GM18505 (cell line): Measurements from ENCODE around the gene ADRB2.

Experiments used
- ATAC-seq: cut with Tn5 transposase; IDR thresholded peaks from one replicate; pipeline ENCODE4 v1.9.1; 2021; ENCODE audit not compliant: unreplicated experiment
- POLR2A ChIP-seq: IDR thresholded peaks from 4 replicates; pipeline ENCODE4 v1.6.1; 2011; ENCODE audit warnings: borderline replicate concordance; ENCODE audit not compliant: insufficient read depth, insufficient read length; ENCODE audit errors: extremely low read depth

ADRB2 gene

GRCh38 chr5:148809781-148810524, 16.5 kb upstream of the ADRB2 start:
- no peak for TF ChIP-seq POLR2A
- no peak for ATAC-seq

DNA sequence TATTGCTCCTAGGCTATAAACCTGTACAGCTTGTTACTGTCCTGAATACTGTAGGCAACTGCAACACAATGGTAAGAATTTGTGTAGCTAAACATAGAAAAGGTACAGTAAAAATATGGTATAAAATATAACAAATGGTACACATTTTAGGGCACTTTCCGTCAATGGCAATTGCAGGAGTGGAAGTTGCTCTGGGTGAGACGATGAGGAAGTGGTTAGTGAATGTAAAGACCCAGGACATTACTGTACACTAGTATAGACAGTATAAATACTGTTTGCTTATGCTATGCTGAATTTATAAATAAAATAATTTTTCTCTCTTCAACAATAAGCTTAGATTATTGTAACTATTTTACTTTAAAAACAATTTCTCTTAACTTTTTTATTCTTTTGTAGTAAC, 15.6 kb upstream of the ADRB2 start:
- TF ChIP-seq POLR2A: no peak
- no peak for ATAC-seq

GRCh38 chr5:148811756-148812155, 14.7 kb upstream of the ADRB2 start:
- no peak for ATAC-seq
- no peak for TF ChIP-seq POLR2A

- TF ChIP-seq POLR2A: no peak
- no peak for ATAC-seq
Measured at GRCh38 chr5:148815086-148815485, 11.3 kb upstream of the ADRB2 start.

DNA sequence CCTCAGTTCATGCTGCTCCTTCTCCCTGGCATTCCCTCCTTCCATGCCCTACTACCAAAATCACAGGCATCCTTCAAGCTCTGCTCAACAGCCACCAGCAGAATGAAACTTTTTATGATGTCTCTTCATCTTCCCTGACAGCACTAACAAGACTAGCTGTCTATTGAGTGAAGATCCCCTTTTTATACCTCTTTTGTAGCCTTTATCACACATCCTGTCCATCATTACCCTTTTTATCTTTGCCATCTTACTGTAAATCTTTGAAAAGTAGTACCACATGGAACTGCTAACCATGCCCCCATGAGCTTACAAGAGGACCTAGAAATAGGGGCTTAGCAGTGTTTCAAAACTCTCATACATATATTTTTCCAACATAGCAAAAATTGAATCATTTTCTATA, 10.8 kb upstream of the ADRB2 start:
- TF ChIP-seq POLR2A: no peak

GRCh38 chr5:148816357-148816756, 10.1 kb upstream of the ADRB2 start:
- ATAC-seq: peak; percentile 43
- TF ChIP-seq POLR2A: no peak

More for the DNA sequence above, 10.8 kb upstream of the ADRB2 start:
- ATAC-seq: no peak

- no peak for TF ChIP-seq POLR2A
- ATAC-seq: peak; percentile 16
Measured at GRCh38 chr5:148816782-148817181, 9.6 kb upstream of the ADRB2 start.

DNA sequence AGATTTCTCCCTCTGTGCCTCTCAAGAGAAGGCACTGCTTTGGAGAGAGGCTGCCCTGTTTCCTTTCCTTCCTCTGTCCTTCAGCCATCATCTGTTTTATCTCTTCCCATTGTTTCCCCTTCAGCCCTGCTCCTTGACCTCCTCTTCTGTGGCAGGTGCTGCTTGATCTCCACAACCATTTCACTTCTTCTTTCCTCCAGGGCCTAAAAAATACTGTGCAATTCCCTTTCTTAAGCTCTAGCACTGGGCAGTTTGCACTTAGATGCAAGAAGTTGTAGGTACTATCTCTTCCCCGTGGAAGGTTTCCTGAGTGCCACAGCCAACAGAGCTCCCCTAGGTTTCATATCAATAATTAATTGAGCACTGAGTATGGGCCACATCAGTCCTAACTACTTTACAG, 8.8 kb upstream of the ADRB2 start:
- no peak for TF ChIP-seq POLR2A
- ATAC-seq: no peak

- no peak for TF ChIP-seq POLR2A
- no peak for ATAC-seq
Measured at GRCh38 chr5:148820461-148821395, 5.7 kb upstream of the ADRB2 start.

DNA sequence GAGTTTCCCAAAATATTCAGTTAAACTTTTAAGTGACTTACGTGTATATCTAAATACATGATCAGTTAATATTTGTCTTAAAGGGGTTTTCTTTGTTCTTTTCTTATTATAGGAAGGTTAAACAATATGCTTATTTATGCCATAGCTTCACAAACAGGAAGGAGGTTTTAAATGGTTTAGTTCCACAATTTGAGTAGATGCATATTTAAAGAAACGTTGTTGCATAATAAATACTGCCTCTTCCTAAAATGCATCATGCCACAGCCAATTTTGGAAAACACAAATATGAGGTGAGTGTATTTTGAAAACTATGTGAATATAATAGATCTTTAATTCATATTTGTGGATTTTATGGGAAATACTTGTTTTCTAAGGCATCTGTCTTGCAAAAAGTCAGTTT, 2.5 kb upstream of the ADRB2 start:
- no peak for ATAC-seq
- TF ChIP-seq POLR2A: no peak

GRCh38 chr5:148825716-148826052, 727 bp upstream of the ADRB2 start:
- no peak for TF ChIP-seq POLR2A
- peak; percentile 2 for ATAC-seq

GRCh38 chr5:148826739-148827070, 294 bp downstream of the ADRB2 start:
- ATAC-seq: no peak
- no peak for TF ChIP-seq POLR2A

DNA sequence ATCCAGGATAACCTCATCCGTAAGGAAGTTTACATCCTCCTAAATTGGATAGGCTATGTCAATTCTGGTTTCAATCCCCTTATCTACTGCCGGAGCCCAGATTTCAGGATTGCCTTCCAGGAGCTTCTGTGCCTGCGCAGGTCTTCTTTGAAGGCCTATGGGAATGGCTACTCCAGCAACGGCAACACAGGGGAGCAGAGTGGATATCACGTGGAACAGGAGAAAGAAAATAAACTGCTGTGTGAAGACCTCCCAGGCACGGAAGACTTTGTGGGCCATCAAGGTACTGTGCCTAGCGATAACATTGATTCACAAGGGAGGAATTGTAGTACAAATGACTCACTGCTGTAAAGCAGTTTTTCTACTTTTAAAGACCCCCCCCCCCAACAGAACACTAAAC, 1.3 kb downstream of the ADRB2 start:
- ATAC-seq: no peak
- TF ChIP-seq POLR2A: no peak
